Upper lobe of left lung (tissue), 6 donors: Measurements from ENCODE around the gene PRKAR1B. TPM values are rescaled to one million over a fixed set of nuclear protein-coding genes. Genes with fewer than 3 reads are reported as not detected.
A peak's percentile ranks its signal among the peaks of the same experiment; 100 is the strongest.

Experiments
- ATAC-seq, 2 donors: fragments of 200-7000 bp; cut with Tn5 transposase; one replicate each; pipeline ENCODE4 v1.9.1; 2022; ENCODE audit warnings: mild to moderate bottlenecking in 2 of 2, moderate library complexity in 2 of 2; ENCODE audit not compliant: low FRiP score in 2 of 2
- DNase-seq, 2 donors: peaks; one replicate each; pipeline ENCODE4 v3.0.0-alpha.2; 2019 to 2020
- H3K27ac ChIP-seq, 4 donors: fragments of 200-600 bp; sonication (generic); one replicate each; pipeline ENCODE4 v1.5.1; 2016 to 2019
- H3K27me3 ChIP-seq, 4 donors: fragments of 200-600 bp; sonication (generic); one replicate each; pipeline ENCODE4 v1.5.1; 2017 to 2019
- H3K36me3 ChIP-seq, 4 donors: fragments of 200-600 bp; sonication (generic); one replicate each; pipeline ENCODE4 v1.5.1; 2016 to 2019
- H3K4me1 ChIP-seq, 4 donors: fragments of 200-600 bp; sonication (generic); one replicate each; pipeline ENCODE4 v1.5.1; 2018 to 2019
- H3K4me3 ChIP-seq, 4 donors: fragments of 200-600 bp; sonication (generic); one replicate each; pipeline ENCODE4 v1.5.1; 2017 to 2019; ENCODE audit warnings: mild to moderate bottlenecking in 2 of 4, moderate library complexity in 1 of 4
- H3K9me3 ChIP-seq, 4 donors: fragments of 200-600 bp; sonication (generic); one replicate each; pipeline ENCODE4 v1.5.1; 2018 to 2019
- EP300 ChIP-seq, 4 donors: sonication (generic); formaldehyde crosslinking; IDR thresholded peaks; one replicate each; pipeline ENCODE4 v1.5.1; 2017; ENCODE audit warnings: antibody characterized with exemption in 4 of 4, control low read depth in 2 of 4
- POLR2A ChIP-seq, 4 donors: fragments of 450-650 bp; IDR thresholded peaks; one replicate each; pipeline ENCODE4 v1.5.1; 2016 to 2017; ENCODE audit warnings: antibody characterized with exemption in 4 of 4, mild to moderate bottlenecking in 2 of 4
- POLR2AphosphoS5 ChIP-seq, 2 donors: sonication (generic); formaldehyde crosslinking; IDR thresholded peaks; one replicate each; pipeline ENCODE4 v1.5.1; 2017; ENCODE audit warnings: antibody characterized with exemption in 2 of 2
- WGBS, 2 donors: methylation state at CpG; one replicate each; pipeline ENCODE4 v1.1.5; 2017 to 2018; 5-methylcytosine and 5-hydroxymethylcytosine counted together
- total RNA-seq, 6 donors: library from RNA; depleted of rRNA in 4 of 6; stranded (reverse); fragments of >200 nt in 4 of 6; gene quantifications; one replicate each; pipeline versions ENCODE4 v1.1.0 to v1.2.1, GENCODE V29; 2016 to 2021
- TF ChIP-seq, protein P1 (sequence below), 6 experiments: fragments of 450-650 bp in 4 of 6; fragments of 200-600 bp in 2 of 6; sonication (generic) in 2 of 6; IDR thresholded peaks; one replicate each; pipeline ENCODE4 v1.5.1; 2016 to 2019; ENCODE audit warnings: antibody characterized with exemption in 6 of 6
- donor health status: DM: no; HTN: no; CAD: no; lungs with moderate emphysema.
- donor health status: DM: no; HTN: yes; CAD: no; lungs with severe emphysema.

The PRKAR1B gene
- total RNA-seq, 6 donors from 2014 or later: 10.3 to 24.4 (median 20.9) TPM

DNA sequence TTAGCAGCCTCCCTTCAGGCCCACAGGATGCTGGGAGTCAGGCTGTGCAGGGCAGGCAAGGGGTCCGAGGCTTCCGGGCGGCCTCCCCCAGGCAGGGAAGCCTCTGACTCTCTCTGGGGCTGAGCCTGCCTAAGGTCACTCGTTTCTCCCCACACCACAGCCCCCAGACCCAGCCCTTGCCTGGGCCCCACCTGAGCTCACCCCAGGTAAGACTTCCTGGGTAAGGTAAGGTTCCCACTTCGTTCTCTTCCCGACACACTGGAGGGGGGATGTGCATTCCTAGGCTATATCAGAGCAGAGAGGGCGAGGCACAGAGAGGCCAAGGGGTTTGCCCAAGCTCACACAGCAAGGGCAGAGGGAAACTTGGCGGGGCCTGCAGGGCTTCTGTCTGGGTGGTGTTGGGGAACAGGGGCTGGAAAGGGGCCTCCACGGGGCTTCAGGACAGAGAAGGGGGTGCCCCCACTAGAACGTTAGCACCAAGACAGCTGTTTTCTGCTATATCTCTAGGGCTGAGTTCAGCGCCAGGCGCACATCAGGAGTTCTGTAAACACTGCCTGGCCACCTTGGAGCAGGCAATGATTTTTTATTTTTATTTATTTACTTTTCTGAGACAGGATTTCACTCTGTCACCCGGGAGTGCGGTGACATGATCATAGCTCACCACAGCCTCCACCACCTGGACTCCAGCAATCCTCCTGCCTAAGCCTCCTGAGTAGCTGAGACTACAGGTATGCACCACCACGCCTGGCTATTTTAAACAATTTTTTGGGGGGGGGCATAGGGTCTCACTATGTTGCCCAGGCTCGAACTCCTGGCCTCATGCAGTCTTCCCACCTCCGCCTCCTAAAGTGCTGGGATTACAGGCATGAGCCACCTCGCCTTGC, 182.5 kb downstream of the PRKAR1B start:
- H3K36me3 ChIP-seq: peaks cover 0 to under 1% (median 0%) of the 10 kb centered on the region in 4 donors
- no peak overlapping the region for H3K27ac ChIP-seq
- 88 to 92% methylated on average over 17 to 18 of the region's 18 CpGs for WGBS, 2 donors
- DNase-seq (peak in 1 of 2 donors; percentile 42), ATAC-seq (no peak)
- H3K27me3 ChIP-seq: no peaks in the 10 kb centered on the region
- no peak overlapping the region for H3K4me3 ChIP-seq
- H3K9me3 ChIP-seq: peaks cover 0 to 4% (median 0%) of the 10 kb centered on the region in 4 donors
- H3K4me1 ChIP-seq: no peaks in the 10 kb centered on the region
- TF ChIP-seq, protein P1, sequence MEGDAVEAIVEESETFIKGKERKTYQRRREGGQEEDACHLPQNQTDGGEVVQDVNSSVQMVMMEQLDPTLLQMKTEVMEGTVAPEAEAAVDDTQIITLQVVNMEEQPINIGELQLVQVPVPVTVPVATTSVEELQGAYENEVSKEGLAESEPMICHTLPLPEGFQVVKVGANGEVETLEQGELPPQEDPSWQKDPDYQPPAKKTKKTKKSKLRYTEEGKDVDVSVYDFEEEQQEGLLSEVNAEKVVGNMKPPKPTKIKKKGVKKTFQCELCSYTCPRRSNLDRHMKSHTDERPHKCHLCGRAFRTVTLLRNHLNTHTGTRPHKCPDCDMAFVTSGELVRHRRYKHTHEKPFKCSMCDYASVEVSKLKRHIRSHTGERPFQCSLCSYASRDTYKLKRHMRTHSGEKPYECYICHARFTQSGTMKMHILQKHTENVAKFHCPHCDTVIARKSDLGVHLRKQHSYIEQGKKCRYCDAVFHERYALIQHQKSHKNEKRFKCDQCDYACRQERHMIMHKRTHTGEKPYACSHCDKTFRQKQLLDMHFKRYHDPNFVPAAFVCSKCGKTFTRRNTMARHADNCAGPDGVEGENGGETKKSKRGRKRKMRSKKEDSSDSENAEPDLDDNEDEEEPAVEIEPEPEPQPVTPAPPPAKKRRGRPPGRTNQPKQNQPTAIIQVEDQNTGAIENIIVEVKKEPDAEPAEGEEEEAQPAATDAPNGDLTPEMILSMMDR (IDR thresholded peaks at IDR 0.05): no peak
- no peak for TF ChIP-seq EP300 (IDR thresholded peaks at IDR 0.05)
- no peak for TF ChIP-seq POLR2AphosphoS5 (IDR thresholded peaks at IDR 0.05)
- no peak for TF ChIP-seq POLR2A (IDR thresholded peaks at IDR 0.05)

DNA sequence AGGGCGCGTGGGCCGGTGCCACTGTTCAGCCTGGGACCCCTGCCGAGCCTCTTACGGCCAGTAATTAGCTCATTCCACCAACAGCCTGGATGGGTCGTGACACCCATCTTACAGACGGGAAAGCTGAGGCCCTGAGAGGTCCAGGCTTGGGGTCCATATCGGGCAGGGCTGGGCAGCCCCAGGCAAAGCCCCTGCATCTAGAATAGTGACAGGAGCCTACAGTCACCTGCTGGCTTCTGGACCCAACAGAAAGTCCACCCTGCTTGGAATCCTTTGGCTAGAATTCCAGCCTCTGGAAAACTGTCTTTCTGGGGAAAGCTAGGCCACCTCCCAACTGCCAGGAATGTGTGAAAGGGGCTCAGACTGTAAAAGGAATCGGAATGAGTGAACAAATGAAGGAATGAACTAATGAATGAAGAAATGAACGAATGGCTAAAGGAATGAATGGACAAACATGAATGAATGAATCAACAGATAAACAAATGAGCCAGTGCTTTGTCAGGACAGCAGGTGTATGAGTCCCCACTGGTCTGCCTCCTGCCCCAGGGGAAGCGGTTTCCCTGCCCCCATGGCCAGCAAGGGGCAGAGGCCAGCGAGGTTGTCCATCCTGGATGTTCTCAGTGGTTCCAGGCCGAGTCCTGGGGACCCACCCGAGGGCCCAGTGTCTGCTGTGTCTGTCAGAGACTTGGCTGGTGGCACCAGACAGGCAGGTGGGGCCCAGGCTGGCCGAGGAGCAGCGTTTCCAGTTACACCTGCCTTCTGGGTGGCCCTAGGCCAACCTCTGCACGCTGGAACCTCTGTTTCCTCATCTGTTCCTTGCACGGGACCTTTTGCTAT, 183.4 kb downstream of the PRKAR1B start:
- 90 to 92% methylated on average over 12 to 15 of the region's 18 CpGs for WGBS, 2 donors
- ATAC-seq (no peak), DNase-seq (peak in 1 of 2 donors; percentile 49)

DNA sequence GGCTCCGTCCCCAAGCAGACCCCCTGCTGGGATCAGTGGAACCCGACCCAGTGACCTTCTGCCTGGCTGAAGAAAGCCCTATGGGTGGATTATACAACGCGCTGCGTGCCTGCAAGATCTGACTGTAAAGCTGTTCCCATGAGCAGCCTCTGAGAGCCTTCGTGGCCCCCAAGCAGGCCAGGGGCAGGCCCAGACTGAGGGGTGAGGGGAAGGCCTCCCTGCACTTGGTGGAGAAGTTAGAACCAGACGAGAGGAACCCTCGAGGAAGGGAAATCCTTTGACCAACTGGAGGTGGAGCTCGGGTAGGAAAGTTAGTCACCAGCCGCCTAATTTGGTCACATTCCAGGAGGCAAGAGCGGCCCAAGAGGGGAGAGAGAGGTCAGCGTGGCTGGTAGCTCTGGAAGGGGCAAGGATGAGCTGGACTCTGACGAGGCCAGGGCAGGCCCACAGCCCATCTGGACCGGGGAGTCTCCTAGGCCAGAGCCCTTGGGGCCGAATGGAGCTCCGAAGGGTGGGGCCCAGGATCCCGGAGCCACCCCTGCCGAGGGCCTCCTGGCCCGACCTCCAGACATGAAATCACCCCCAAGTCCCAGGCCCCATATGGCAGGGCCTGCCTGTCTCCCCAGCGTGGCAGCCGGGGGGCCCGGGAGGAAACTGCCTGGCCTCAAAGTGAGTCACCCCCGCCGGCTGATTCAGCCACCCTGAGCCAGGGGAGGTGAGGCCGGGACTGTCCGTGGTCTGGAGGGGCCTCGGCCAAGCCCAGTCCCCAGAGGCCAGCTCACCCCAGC, 184.2 kb downstream of the PRKAR1B start:
- H3K4me3 ChIP-seq: no peak overlapping the region
- peaks cover 9 to 16% (median 14%) of the 10 kb centered on the region in 4 donors for H3K4me1 ChIP-seq
- TF ChIP-seq EP300 (IDR thresholded peaks at IDR 0.05): no peak
- TF ChIP-seq POLR2AphosphoS5 (IDR thresholded peaks at IDR 0.05): no peak
- TF ChIP-seq POLR2A (IDR thresholded peaks at IDR 0.05): no peak
- TF ChIP-seq, protein P1 (IDR thresholded peaks at IDR 0.05): no peak
- DNase-seq (peak in 1 of 2 donors; percentile 83), ATAC-seq (peak in 1 of 2 donors; percentile 90)
- no peak overlapping the region for H3K27ac ChIP-seq
- peaks cover 0 to 4% (median 0%) of the 10 kb centered on the region in 4 donors for H3K9me3 ChIP-seq
- H3K36me3 ChIP-seq: no peaks in the 10 kb centered on the region
- no peaks in the 10 kb centered on the region for H3K27me3 ChIP-seq
- 67 to 69% methylated on average over 14 to 22 of the region's 27 CpGs for WGBS, 2 donors

More for the DNA sequence above, 183.4 kb downstream of the PRKAR1B start:
- Histone ChIP-seq H3K27me3 (no peaks in the 10 kb centered on the region), H3K27ac (no peak overlapping the region), H3K36me3 (no peaks in the 10 kb centered on the region), H3K4me1 (peaks cover 4 to 8% (median 6%) of the 10 kb centered on the region in 4 donors), H3K9me3 (peaks cover 0 to 4% (median 0%) of the 10 kb centered on the region in 4 donors), H3K4me3 (no peak overlapping the region)
- TF ChIP-seq, protein P1 (IDR thresholded peaks at IDR 0.05): no peak
- no peak for TF ChIP-seq EP300 (IDR thresholded peaks at IDR 0.05)
- no peak for TF ChIP-seq POLR2AphosphoS5 (IDR thresholded peaks at IDR 0.05)
- no peak for TF ChIP-seq POLR2A (IDR thresholded peaks at IDR 0.05)

DNA sequence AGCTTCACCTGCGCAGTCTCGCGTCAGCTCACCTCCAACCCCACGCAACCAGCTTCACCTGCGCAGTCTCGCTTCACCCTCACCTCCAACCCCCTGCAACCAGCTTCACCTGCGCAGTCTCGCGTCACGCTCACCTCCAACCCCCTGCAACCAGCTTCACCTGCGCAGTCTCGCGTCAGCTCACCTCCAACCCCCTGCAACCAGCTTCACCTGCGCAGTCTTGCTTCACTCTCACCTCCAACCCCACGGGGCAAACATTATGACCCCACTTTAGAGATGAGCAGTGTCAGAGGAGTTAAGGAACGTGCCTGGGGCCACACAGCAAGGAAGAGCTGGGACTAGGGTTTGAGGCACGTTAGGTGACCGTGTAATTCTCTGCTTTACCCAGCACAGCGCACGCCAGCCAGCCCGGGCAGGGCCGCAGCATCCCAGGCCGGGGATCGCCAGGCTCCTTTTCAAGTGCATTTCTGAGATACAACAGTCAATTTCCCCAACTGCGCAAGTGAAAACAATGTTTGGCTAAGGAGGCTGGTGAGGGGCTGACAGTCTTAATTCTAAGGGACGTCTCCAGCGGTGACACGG, 184.9 kb downstream of the PRKAR1B start:
- TF ChIP-seq, protein P1 (IDR thresholded peaks at IDR 0.05): no peak
- no peak for TF ChIP-seq POLR2A (IDR thresholded peaks at IDR 0.05)
- TF ChIP-seq POLR2AphosphoS5 (IDR thresholded peaks at IDR 0.05): no peak
- no peak for TF ChIP-seq EP300 (IDR thresholded peaks at IDR 0.05)
- no peak overlapping the region for H3K27ac ChIP-seq
- peak in 1 of 2 donors; percentile 71 for DNase-seq

More for the DNA sequence above, 184.9 kb downstream of the PRKAR1B start:
- no peak for ATAC-seq
- Histone ChIP-seq H3K36me3 (no peaks in the 10 kb centered on the region), H3K4me3 (no peak overlapping the region), H3K27me3 (no peaks in the 10 kb centered on the region), H3K4me1 (peaks cover 14 to 21% (median 17%) of the 10 kb centered on the region in 4 donors), H3K9me3 (peaks cover 0 to 4% (median 0%) of the 10 kb centered on the region in 4 donors)
- WGBS, 2 donors: 85 to 88% methylated on average over 24 to 28 of the region's 28 CpGs
